Stimulated activated effector memory CD8-positive, alpha-beta T cell treated with anti-CD3 and anti-CD28 coated beads, Interleukin-12 subunit alpha, Interleukin-12 subunit beta, amount 100 ng/mL, for 72 hours (primary cell): ENCODE data around the gene CNRIP1.
A peak's percentile ranks its signal among the peaks of the same experiment; 100 is the strongest.
"Not testable (repeated sequence)": the region's sequence is repeated elsewhere in the genome, so short reads cannot be mapped to it uniquely, and the experiment has no call there.

Experiments used
- ATAC-seq: fragments of 150-1000 bp; cut with Tn5 transposase; 2 replicates; pipeline ENCODE4 v1.10.0; 2021
- DNase-seq, 2 donors: peaks; one replicate each; pipeline ENCODE4 v3.0.0; 2021 to 2022; ENCODE audit warnings: low spot score in 2 of 2
- H3K27ac Mint-ChIP-seq: one replicate; pipeline ENCODE4 v1.8.0; 2022; ENCODE audit warnings: mild to moderate bottlenecking, mixed read lengths
- H3K36me3 Mint-ChIP-seq: one replicate; pipeline ENCODE4 v1.8.0; 2022; ENCODE audit warnings: mild to moderate bottlenecking, mixed read lengths
- H3K4me1 Mint-ChIP-seq: one replicate; pipeline ENCODE4 v1.8.0; 2022; ENCODE audit warnings: mixed read lengths
- H3K4me3 Mint-ChIP-seq: one replicate; pipeline ENCODE4 v1.8.0; 2022; ENCODE audit warnings: mild to moderate bottlenecking, mixed read lengths
- H3K9me3 Mint-ChIP-seq: one replicate; pipeline ENCODE4 v1.8.0; 2022; ENCODE audit warnings: mixed read lengths

Gene CNRIP1

DNA sequence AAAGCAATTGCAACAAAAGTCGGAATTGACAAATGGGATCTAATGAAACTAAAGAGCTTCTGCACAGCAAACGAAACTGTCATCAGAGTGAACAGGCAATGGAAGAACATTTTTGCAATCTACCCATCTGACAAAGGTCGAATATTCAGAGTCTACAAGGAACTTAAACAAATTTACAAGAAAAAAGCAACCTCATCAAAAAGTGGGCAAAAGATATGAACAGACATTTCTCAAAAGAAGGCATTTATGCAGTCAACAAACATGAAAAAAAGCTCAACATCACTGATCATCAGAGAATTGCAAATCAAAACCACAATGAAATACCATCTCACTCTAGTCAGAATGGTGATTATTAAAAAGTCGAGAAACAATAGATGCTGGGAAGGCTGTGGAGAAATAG lies 29.3 kb upstream of the CNRIP1 start:
- not testable (repeated sequence) for DNase-seq, H3K36me3 Mint-ChIP-seq, ATAC-seq, H3K4me3 Mint-ChIP-seq, H3K4me1 Mint-ChIP-seq, H3K9me3 Mint-ChIP-seq, H3K27ac Mint-ChIP-seq

DNA sequence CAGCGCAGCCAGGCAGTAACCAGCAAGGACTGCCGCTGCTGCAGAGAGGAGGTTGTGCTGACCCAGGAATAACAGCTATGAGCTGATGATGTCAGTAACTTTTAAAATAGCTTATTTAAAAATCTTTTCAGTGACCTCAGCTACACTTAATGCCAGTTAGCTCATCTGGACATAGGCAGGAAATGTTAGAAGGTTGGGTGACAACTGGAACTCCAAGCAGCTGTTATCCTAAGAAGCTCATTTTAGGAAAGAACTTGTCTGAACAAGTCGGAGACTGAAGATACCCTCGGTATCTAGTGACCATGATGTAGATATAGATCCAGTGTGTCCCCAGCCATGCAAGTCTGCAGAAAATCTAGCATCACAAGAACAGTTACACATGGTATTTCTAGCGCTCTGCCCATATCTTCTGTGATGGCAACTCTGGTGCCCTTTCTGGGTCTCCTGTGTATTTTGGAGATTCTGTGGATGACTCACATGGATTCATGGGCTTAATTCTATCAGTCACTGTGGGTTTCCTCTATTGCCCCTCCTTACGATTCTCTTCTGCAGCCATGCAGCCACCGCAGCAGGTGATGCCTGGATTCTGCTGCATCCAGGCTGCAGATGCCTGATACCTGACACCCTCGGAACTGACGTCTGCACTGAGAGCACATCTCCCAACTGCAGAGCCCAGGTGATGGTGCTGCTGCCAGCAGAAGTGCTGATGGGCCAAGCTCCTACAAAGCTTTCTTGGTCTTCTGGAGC lies 25.6 kb upstream of the CNRIP1 start:
- no peak for ATAC-seq
- no peaks in the 10 kb centered on the region for H3K9me3 Mint-ChIP-seq
- no peaks in the 10 kb centered on the region for H3K36me3 Mint-ChIP-seq
- no peak overlapping the region for H3K4me3 Mint-ChIP-seq
- DNase-seq: no peak
- no peak overlapping the region for H3K27ac Mint-ChIP-seq
- H3K4me1 Mint-ChIP-seq: no peaks in the 10 kb centered on the region

GRCh38 chr2:68344031-68344430 lies 24.3 kb upstream of the CNRIP1 start:
- H3K27ac Mint-ChIP-seq: no peak overlapping the region
- ATAC-seq (no peak), DNase-seq (no peak)
- H3K4me3 Mint-ChIP-seq: no peak overlapping the region
- no peaks in the 10 kb centered on the region for H3K9me3 Mint-ChIP-seq
- H3K36me3 Mint-ChIP-seq: no peaks in the 10 kb centered on the region
- H3K4me1 Mint-ChIP-seq: no peaks in the 10 kb centered on the region

- H3K4me3 Mint-ChIP-seq: no peak overlapping the region
- no peaks in the 10 kb centered on the region for H3K9me3 Mint-ChIP-seq
- no peak for ATAC-seq
- H3K27ac Mint-ChIP-seq: no peak overlapping the region
- H3K36me3 Mint-ChIP-seq: no peaks in the 10 kb centered on the region
- DNase-seq: no peak
- no peaks in the 10 kb centered on the region for H3K4me1 Mint-ChIP-seq
Observed at GRCh38 chr2:68342470-68342869, 22.7 kb upstream of the CNRIP1 start.

DNA sequence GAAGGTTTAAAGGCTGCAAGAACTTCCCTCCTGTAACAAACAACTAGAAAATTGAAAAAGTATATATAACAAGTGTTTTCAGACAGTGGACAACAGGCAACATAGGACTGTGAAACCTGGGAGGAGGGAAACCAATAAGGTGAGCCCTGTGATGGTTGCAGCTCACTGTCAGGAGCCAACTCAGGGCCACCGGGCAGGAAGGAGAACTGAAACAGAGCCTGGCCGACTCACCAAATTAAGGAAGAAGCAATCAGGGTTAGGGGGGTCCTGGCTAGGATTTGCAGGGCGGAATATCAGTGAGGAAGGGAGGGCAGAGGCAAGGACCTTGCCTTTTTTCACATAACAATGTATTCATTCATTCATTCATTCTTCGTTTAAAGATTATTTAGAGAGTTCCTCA lies 21.8 kb upstream of the CNRIP1 start:
- no peaks in the 10 kb centered on the region for H3K36me3 Mint-ChIP-seq
- H3K9me3 Mint-ChIP-seq: no peaks in the 10 kb centered on the region
- H3K4me1 Mint-ChIP-seq: no peaks in the 10 kb centered on the region
- no peak for ATAC-seq
- no peak overlapping the region for H3K4me3 Mint-ChIP-seq
- H3K27ac Mint-ChIP-seq: no peak overlapping the region
- no peak for DNase-seq

- H3K4me3 Mint-ChIP-seq: no peak overlapping the region
- no peaks in the 10 kb centered on the region for H3K4me1 Mint-ChIP-seq
- no peaks in the 10 kb centered on the region for H3K9me3 Mint-ChIP-seq
- H3K36me3 Mint-ChIP-seq: no peaks in the 10 kb centered on the region
- ATAC-seq (no peak), DNase-seq (no peak)
- no peak overlapping the region for H3K27ac Mint-ChIP-seq
Observed at GRCh38 chr2:68341062-68341329, 21.2 kb upstream of the CNRIP1 start.

- ATAC-seq (no peak), DNase-seq (no peak)
- Mint-ChIP-seq H3K36me3 (no peaks in the 10 kb centered on the region), H3K9me3 (no peaks in the 10 kb centered on the region), H3K27ac (no peak overlapping the region), H3K4me3 (no peak overlapping the region), H3K4me1 (no peaks in the 10 kb centered on the region)
Observed at GRCh38 chr2:68340226-68341061, 20.7 kb upstream of the CNRIP1 start.

DNA sequence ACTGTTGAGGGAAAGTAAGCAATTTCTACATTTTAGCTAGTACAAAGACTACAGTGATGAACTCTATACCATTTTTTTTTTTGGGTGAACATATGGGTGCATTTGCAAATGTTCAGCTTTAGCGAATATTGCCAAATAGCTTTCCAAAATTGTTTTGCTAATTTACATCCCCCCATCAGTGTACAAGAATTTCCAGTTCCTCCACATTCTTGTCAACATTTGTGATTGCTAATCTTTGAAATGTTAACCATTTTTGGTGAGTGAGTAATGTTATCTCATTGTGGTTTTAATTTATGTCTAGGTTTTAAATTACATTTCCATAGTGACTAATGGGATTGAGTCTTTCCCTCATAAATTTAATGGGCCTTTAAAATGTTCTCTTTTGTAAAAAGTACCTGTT lies 16.4 kb upstream of the CNRIP1 start:
- H3K36me3 Mint-ChIP-seq: no peaks in the 10 kb centered on the region
- DNase-seq (no peak), ATAC-seq (no peak)
- no peak overlapping the region for H3K27ac Mint-ChIP-seq
- no peaks in the 10 kb centered on the region for H3K9me3 Mint-ChIP-seq
- H3K4me3 Mint-ChIP-seq: no peak overlapping the region
- H3K4me1 Mint-ChIP-seq: no peaks in the 10 kb centered on the region

DNA sequence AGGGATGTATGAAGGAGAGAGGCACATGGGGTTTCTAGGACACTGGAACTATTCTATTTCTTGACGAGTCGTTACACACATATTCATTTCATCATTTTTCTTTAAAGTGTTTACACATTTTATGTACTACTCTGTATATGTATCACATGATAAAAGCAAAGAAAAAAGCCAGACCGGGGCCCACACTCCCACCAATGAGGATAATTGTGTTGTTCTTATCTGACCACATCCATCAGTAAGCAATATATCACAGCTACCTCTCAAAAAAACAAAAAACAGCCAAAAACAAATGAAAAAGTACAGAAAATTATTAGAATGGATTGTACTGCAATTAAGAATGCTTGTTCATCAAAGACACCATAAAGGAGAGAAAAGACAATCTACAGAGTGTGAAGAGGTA lies 14.2 kb upstream of the CNRIP1 start:
- DNase-seq: no peak

DNA sequence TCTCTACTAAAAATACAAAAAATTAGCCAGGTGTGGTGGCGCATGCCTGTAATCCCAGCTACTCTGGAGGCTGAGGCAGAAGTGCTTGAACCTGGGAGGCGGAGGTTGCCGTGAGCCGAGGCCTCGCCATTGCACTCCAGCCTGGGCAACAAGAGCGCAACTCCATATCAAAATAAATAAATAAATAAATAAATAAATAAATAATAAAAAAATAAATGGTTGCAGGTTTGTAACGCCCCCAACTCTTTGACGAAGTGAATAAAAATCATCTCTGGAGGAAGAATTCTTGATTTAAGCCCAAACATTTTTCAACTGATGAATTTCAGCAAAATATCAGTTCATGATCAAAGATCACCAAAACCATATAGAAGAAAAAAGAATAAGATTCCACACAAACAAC lies 13.3 kb upstream of the CNRIP1 start:
- ATAC-seq (no peak), DNase-seq (no peak)
- no peaks in the 10 kb centered on the region for H3K4me1 Mint-ChIP-seq
- no peak overlapping the region for H3K27ac Mint-ChIP-seq
- no peaks in the 10 kb centered on the region for H3K9me3 Mint-ChIP-seq
- no peaks in the 10 kb centered on the region for H3K36me3 Mint-ChIP-seq
- H3K4me3 Mint-ChIP-seq: no peak overlapping the region

More for the DNA sequence above, 14.2 kb upstream of the CNRIP1 start:
- Mint-ChIP-seq H3K36me3 (no peaks in the 10 kb centered on the region), H3K4me3 (no peak overlapping the region), H3K27ac (no peak overlapping the region), H3K9me3 (no peaks in the 10 kb centered on the region), H3K4me1 (no peaks in the 10 kb centered on the region)
- no peak for ATAC-seq

DNA sequence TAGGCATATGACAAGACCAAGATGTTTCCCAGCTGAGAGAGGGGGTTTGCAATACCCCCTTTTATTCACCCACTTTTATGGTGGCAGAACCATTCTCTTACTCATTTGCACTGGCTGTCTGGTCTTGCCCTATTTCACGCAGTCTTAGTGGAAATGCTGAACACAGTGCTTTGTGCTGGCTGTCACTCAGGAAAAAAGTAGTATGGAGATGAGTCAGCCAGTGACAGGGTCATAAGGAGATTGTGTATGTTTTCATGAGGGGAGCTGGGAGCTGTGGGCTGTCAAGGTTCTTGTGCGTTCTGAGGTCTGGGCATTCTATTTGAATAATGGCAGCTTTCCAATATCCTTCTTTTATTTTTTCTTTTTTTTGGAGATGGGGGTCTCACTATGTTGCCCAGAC lies 10.9 kb upstream of the CNRIP1 start:
- H3K36me3 Mint-ChIP-seq: no peaks in the 10 kb centered on the region
- ATAC-seq (peak; percentile 97), DNase-seq (no peak)
- H3K4me1 Mint-ChIP-seq: no peaks in the 10 kb centered on the region
- H3K9me3 Mint-ChIP-seq: no peaks in the 10 kb centered on the region
- H3K27ac Mint-ChIP-seq: no peak overlapping the region
- no peak overlapping the region for H3K4me3 Mint-ChIP-seq

GRCh38 chr2:68328901-68329300 lies 9.2 kb upstream of the CNRIP1 start:
- ATAC-seq (no peak), DNase-seq (no peak)
- no peaks in the 10 kb centered on the region for H3K4me1 Mint-ChIP-seq
- no peak overlapping the region for H3K4me3 Mint-ChIP-seq
- H3K36me3 Mint-ChIP-seq: no peaks in the 10 kb centered on the region
- H3K27ac Mint-ChIP-seq: no peak overlapping the region
- H3K9me3 Mint-ChIP-seq: no peaks in the 10 kb centered on the region

DNA sequence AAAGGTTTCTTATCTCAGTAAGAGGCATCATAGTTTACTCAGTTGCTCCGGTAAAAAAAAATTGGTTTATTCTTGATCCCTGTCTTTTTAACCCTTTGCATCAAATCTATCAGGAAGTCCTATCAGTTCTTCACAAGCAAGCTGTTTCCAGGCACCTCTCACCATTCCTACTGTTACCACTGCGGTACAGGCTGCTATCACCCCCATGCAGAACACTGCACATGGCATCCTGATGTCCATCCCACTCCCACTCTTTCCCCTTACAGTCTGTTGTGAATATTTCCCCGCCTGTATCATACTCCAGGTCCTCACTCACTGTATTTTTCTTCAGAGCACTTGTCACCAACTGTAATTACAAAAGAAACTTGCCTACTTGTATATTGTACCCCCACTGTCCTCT lies 5.3 kb upstream of the CNRIP1 start:
- ATAC-seq (no peak), DNase-seq (no peak)
- Mint-ChIP-seq H3K4me3 (no peak overlapping the region), H3K9me3 (no peaks in the 10 kb centered on the region), H3K4me1 (peaks cover 5% of the 10 kb centered on the region), H3K27ac (no peak overlapping the region), H3K36me3 (no peaks in the 10 kb centered on the region)

- Mint-ChIP-seq H3K4me1 (peaks cover 16% of the 10 kb centered on the region), H3K36me3 (no peaks in the 10 kb centered on the region)
Observed at GRCh38 chr2:68320118-68320641, 431 bp upstream of the CNRIP1 start.

GRCh38 chr2:68318914-68319397 lies 793 bp downstream of the CNRIP1 start:
- Mint-ChIP-seq H3K9me3 (peaks cover 3% of the 10 kb centered on the region), H3K4me1 (peaks cover 16% of the 10 kb centered on the region), H3K36me3 (no peaks in the 10 kb centered on the region), H3K27ac (no peak overlapping the region), H3K4me3 (peak overlapping the region; percentile 69)
- DNase-seq (no peak), ATAC-seq (peak; percentile 43)

More at GRCh38 chr2:68320118-68320641, 431 bp upstream of the CNRIP1 start:
- DNase-seq (no peak), ATAC-seq (peak; percentile 24)
- Mint-ChIP-seq H3K9me3 (no peaks in the 10 kb centered on the region), H3K4me3 (peak overlapping the region; percentile 69), H3K27ac (no peak overlapping the region)
